ENCODE data around the gene METTL5.
A peak's percentile ranks its signal among the peaks of the same experiment; 100 is the strongest.
"Not testable (repeated sequence)": the region's sequence is repeated elsewhere in the genome, so short reads cannot be mapped to it uniquely, and the experiment has no call there.

Gene METTL5

DNA sequence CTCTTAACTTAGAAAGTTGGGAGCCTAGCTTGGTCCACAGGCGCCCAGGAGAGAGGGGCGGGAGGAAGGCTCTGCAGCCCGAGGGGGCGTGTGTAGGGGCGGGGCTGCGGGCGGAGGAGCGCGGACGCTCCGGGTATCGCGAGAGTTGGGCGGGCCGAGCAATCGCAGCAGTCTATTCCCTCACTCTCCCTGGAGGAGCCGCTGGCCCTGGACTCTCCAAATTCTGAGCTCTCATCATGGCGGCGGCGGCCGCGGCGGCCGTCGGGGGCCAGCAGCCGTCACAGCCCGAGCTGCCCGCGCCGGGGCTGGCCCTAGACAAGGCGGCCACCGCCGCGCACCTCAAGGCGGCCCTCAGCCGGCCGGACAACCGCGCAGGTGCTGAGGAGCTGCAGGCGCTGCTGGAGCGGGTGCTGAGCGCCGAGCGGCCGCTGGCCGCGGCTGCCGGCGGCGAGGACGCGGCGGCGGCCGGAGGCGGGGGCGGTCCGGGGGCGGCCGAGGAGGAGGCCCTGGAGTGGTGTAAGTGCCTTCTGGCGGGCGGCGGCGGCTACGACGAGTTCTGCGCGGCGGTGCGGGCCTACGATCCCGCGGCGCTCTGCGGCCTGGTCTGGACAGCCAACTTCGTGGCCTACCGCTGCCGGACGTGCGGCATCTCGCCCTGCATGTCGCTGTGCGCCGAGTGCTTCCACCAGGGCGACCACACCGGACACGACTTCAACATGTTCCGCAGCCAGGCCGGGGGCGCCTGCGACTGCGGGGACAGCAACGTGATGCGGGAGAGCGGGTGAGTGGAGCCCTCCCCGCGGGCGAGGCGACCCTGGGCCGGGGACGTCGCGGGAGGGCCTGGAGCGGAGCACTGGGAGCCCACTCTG is 2.8 kb upstream of the METTL5 start, which contains the start of gene UBR3:
Gene UBR3 (plus strand): TSS at position 183 of the 869 bp plus-strand sequence. CDS start 54 bp downstream, at position 237.
- peak; percentile 87; the same call in 1 of the 2 replicates for TF ChIP-seq TAF1 (IDR thresholded peaks at IDR 0.05; ENCODE audit: borderline replicate concordance, low read depth, low read length)
- peak; percentile 68 for TF ChIP-seq POLR2AphosphoS5 (IDR thresholded peaks at IDR 0.05; ENCODE audit: low read depth, low read length)
- peak; percentile 86 for TF ChIP-seq POLR2A (IDR thresholded peaks at IDR 0.05; ENCODE audit: low read depth, low read length)
- FAIRE-seq (peak; percentile 65), DNase-seq (ENCODE audit: insufficient read length) (peak; percentile 87)

DNA sequence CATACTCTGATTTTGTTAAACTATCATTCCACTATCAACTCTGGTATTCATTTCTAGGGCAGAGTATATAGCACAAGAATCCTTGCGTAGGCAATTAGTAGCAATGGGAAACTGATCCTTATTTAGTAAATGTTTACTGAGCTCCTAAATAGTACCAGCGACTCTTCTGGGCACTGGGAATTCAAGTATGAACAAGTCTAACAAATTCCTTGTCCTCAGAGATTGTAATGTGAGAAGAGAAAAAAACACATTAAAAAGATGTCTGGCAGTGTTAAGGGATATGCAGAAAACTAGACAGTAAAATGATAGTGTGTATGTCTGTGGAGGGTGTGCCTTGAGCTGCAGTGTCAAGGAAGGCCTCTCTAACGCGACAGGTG is 721 bp downstream of the METTL5 start:
- no peak for DNase-seq (ENCODE audit: insufficient read length)
- FAIRE-seq = no peak
- TF ChIP-seq POLR2AphosphoS5 (IDR thresholded peaks at IDR 0.05; ENCODE audit: low read depth, low read length) = no peak
- TF ChIP-seq TAF1 (IDR thresholded peaks at IDR 0.05; ENCODE audit: borderline replicate concordance, low read depth, low read length) = no peak
- TF ChIP-seq POLR2A (IDR thresholded peaks at IDR 0.05; ENCODE audit: low read depth, low read length) = no peak

DNA sequence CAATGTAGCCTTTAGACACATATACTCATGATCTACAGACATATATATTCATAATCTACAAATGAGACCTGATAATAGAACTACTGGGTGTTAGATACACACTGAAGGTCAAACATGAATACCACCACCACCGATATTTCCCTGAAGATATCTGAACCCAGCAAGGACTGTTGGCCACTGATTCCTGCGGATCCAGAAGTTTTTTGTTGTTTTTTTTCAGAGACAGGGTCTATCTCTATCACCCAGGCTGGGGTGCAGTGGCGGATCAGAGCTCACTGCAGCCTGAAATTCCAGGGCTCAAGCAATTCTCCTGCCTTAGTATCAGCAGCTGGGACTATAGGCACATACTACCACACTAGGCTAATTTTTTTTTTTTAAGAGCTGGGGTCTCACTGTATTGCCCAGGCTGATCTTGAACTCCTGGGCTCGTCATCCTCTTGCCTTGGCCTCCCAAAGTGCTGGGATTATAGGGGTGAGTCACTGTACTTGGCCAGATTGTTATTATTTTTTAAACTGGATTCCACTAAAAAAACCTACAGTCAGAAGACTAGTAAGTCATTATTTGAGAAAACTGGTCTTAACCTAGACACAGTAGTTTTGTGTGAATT is 1.8 kb downstream of the METTL5 start:
- DNase-seq (ENCODE audit: insufficient read length) = no peak
- FAIRE-seq = no peak
- no peak for TF ChIP-seq POLR2AphosphoS5 (IDR thresholded peaks at IDR 0.05; ENCODE audit: low read depth, low read length)
- no peak for TF ChIP-seq POLR2A (IDR thresholded peaks at IDR 0.05; ENCODE audit: low read depth, low read length)

DNA sequence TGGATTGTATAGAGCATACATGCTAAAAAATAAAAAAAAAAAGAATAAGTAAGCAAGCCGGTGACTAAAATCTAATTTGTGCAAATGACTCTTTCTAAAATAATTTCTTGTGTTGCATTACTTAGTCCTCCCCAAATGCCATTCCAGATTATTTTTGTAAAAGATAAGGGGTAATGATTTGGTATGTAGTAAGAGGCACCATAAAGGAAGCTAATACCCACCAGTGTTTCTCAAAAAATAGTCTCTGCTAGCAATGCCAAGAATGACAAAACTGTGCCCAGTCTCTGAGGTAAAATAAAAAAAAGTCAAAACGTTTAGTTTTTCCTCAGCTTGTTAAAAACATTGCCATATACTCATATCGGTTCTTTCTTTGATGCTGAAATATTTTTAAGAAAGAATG is 2.7 kb downstream of the METTL5 start:
- DNase-seq (ENCODE audit: insufficient read length) = no peak
- TF ChIP-seq POLR2AphosphoS5 (IDR thresholded peaks at IDR 0.05; ENCODE audit: low read depth, low read length) (no peak), TAF1 (IDR thresholded peaks at IDR 0.05; ENCODE audit: borderline replicate concordance, low read depth, low read length) (no peak), POLR2A (IDR thresholded peaks at IDR 0.05; ENCODE audit: low read depth, low read length) (no peak)
- FAIRE-seq = no peak

DNA sequence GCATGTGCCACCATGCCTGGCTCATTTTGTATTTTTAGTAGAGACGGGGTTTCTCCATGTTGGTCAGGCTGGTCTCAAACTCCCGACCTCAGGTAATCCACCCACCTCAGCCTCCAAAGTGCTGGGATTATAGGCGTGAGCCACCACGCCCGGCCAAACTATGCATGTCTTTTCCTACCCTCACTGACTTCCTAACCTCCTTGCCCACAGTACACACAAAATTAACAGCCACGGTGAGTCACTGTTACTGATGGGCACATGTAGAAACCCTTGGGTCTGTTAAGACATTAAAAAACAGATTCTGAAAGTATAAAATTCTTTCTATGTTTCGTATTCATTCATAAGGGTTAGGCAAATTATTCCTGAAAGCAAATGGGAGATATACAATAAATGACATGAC is 4.6 kb downstream of the METTL5 start:
- FAIRE-seq; DNase-seq (ENCODE audit: insufficient read length): not testable (repeated sequence)

DNA sequence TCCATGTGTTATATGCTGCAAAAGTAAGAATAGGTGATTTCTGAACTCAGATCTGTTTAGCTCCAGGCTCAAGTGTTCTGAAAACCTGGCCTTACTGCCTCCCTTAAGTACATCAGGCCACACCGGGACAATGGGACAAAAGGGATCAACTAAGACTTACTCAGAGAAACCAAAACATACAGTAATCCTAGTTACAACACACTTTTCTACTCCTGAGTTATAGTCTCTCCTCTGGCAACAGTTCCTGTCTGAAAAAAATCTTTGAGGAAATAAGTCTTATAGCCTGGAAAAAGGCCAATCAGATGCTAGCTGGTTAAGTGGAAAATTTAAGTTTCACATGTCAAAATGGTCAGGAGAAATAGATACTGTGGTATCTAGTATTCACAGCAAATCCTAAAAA is 5.6 kb downstream of the METTL5 start:
- no peak for FAIRE-seq
- no peak for TF ChIP-seq POLR2AphosphoS5 (IDR thresholded peaks at IDR 0.05; ENCODE audit: low read depth, low read length)
- no peak for TF ChIP-seq POLR2A (IDR thresholded peaks at IDR 0.05; ENCODE audit: low read depth, low read length)
- no peak for TF ChIP-seq TAF1 (IDR thresholded peaks at IDR 0.05; ENCODE audit: borderline replicate concordance, low read depth, low read length)
- no peak for DNase-seq (ENCODE audit: insufficient read length)

DNA sequence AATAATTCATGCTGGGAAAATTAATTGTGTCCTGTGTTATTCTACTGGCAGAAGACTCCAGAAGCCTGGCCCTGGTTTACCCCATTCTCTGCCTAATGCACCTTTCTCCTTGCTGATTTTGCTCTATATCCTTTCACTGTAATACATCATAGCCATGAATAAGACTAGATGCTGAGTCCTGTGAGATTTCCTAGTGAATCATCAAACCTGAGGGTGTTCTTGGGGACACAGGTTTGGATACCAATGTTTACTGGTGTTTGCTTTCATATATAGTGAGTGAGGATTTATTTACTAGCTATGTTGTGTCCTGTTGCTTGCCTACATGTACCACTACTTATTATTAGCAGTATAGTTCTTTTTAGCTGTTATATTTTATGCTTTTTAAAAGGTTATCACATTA is 6.5 kb downstream of the METTL5 start:
- TF ChIP-seq POLR2A (IDR thresholded peaks at IDR 0.05; ENCODE audit: low read depth, low read length) = no peak
- no peak for TF ChIP-seq POLR2AphosphoS5 (IDR thresholded peaks at IDR 0.05; ENCODE audit: low read depth, low read length)
- TF ChIP-seq TAF1 (IDR thresholded peaks at IDR 0.05; ENCODE audit: borderline replicate concordance, low read depth, low read length) = no peak
- DNase-seq (ENCODE audit: insufficient read length) (no peak), FAIRE-seq (no peak)

DNA sequence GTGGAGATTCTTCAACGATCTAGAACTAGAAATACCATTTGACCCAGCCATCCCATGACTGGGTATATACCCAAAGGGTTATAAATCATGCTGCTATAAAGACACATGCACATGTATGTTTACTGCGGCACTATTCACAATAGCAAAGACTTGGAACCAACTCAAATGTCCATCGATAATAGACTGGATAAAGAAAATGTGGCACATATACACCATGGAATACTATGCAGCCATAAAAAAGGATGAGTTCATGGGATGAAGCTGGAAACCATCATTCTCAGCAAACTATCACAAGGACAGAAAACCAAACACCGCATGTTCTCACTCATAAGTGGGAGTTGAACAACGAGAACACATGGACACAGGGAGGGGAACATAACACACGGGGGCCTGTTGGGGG is 7.3 kb downstream of the METTL5 start:
- FAIRE-seq; DNase-seq (ENCODE audit: insufficient read length): not testable (repeated sequence)

DNA sequence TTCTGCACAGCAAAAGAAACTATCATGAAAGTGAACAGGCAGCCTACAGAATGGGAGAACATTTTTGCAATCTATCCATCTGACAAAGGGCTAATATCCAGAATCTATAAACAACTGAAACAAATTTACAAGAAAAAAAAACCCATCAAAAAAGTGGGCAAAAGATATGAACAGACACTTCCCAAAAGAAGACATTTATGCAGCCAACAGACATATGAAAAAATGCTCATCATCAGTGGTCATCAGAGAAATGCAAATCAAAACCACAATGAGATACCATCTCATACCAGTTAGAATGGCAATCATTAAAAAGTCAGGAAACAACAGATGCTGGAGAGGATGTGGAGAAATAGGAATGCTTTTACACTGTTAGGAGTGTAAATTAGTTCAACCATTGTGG is 7.7 kb downstream of the METTL5 start:
- not testable (repeated sequence) for DNase-seq (ENCODE audit: insufficient read length); FAIRE-seq

DNA sequence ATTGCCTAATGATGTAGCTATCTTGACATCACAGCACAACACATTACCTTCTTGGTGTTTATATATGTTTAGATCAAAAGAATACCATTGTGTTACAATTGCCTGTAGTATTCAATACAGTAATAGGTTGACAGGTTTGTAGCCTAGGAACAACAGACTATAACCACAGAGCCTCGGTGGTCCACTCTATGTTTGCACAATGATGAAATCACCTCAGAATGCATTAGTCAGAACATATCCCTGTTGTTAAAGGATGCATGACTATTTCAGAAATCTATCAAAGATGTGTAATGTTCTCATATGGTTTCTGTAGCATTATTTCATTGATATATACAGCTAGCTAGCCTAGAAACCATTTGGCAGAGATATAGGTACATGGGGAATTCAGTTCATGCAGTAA is 8.9 kb downstream of the METTL5 start:
- no peak for FAIRE-seq
- DNase-seq (ENCODE audit: insufficient read length) = no peak
- TF ChIP-seq TAF1 (IDR thresholded peaks at IDR 0.05; ENCODE audit: borderline replicate concordance, low read depth, low read length) = no peak
- no peak for TF ChIP-seq POLR2A (IDR thresholded peaks at IDR 0.05; ENCODE audit: low read depth, low read length)
- no peak for TF ChIP-seq POLR2AphosphoS5 (IDR thresholded peaks at IDR 0.05; ENCODE audit: low read depth, low read length)

DNA sequence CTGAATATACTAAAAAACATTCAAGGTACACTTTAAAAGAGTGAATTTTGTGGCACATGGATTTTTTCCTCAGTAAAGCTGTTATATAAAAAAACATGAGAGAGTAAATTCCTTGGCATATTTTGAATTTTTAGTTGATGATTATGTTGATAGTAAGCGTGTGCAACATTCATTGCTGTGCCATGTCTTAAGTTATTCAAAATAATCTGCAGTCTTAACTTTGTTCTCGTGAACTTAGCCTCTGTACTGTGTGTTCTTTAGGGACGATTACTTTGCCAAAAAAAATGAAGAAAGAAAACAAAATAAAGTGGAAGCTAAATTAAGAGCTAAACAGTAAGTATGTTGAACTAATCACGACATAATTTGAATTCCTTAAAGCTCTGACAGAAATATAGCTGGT is 16.5 kb downstream of the METTL5 start:
- no peak for FAIRE-seq
- no peak for DNase-seq (ENCODE audit: insufficient read length)
- TF ChIP-seq POLR2AphosphoS5 (IDR thresholded peaks at IDR 0.05; ENCODE audit: low read depth, low read length) (no peak), POLR2A (IDR thresholded peaks at IDR 0.05; ENCODE audit: low read depth, low read length) (no peak), TAF1 (IDR thresholded peaks at IDR 0.05; ENCODE audit: borderline replicate concordance, low read depth, low read length) (no peak)

DNA sequence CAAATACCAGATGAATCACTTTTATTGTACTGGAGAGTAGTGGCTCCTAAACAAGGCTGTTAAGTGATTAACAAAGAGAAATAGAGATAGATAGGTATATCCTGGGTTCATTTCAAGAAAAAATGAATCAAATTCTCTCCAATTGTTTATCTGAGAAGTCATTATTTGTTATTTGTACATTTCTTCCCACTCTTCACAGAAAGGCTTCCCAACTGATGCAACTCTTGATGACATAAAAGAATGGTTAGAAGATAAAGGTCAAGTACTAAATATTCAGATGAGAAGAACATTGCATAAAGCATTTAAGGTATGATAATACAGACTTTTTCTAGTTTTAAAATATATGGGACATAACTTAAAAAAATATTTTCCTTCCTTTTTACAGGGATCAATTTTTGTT is 18.1 kb downstream of the METTL5 start:
- no peak for FAIRE-seq

More for the DNA sequence above, 18.1 kb downstream of the METTL5 start:
- no peak for DNase-seq (ENCODE audit: insufficient read length)
- TF ChIP-seq POLR2A (IDR thresholded peaks at IDR 0.05; ENCODE audit: low read depth, low read length) = no peak
- no peak for TF ChIP-seq TAF1 (IDR thresholded peaks at IDR 0.05; ENCODE audit: borderline replicate concordance, low read depth, low read length)
- no peak for TF ChIP-seq POLR2AphosphoS5 (IDR thresholded peaks at IDR 0.05; ENCODE audit: low read depth, low read length)
